GM23248 (cell line): ENCODE results near the gene PNMA8C. TPM values are rescaled to one million over a fixed set of nuclear protein-coding genes. Genes with fewer than 3 reads are reported as not detected.

Source experiments
- DNase-seq: peaks from one replicate; pipeline ENCODE4 v3.0.0-alpha.2; 2015
- H2AFZ ChIP-seq: fragments of 200-600 bp; sonication (generic); 2 replicates; pipeline ENCODE4 v1.6.1; 2016; ENCODE audit warnings: antibody characterized with exemption
- H3F3A ChIP-seq: fragments of 200-600 bp; sonication (generic); 2 replicates; pipeline ENCODE4 v1.6.1; 2016; ENCODE audit warnings: mild to moderate bottlenecking, antibody characterized with exemption, mixed run types; ENCODE audit not compliant: insufficient read depth
- H3K27ac ChIP-seq: fragments of 200-600 bp; sonication (generic); 2 replicates; pipeline ENCODE4 v1.5.1; 2016; ENCODE audit warnings: mild to moderate bottlenecking
- H3K27me3 ChIP-seq: fragments of 200-600 bp; sonication (generic); replicated peaks from 2 replicates; pipeline ENCODE4 v1.6.1; 2016; ENCODE audit warnings: mild to moderate bottlenecking; ENCODE audit not compliant: insufficient read depth
- H3K36me3 ChIP-seq: fragments of 200-600 bp; sonication (generic); 2 replicates; pipeline ENCODE4 v1.6.1; 2016; ENCODE audit warnings: low read depth, mild to moderate bottlenecking
- H3K4me1 ChIP-seq: fragments of 200-600 bp; sonication (generic); 2 replicates; pipeline ENCODE4 v1.6.1; 2016; ENCODE audit warnings: mild to moderate bottlenecking; ENCODE audit not compliant: insufficient read depth
- H3K4me2 ChIP-seq: fragments of 200-600 bp; sonication (generic); one replicate; pipeline ENCODE4 v1.6.1; 2016; ENCODE audit warnings: mild to moderate bottlenecking; ENCODE audit not compliant: unreplicated experiment
- H3K4me3 ChIP-seq: fragments of 200-600 bp; sonication (generic); 2 replicates; pipeline ENCODE4 v1.5.1; 2016; ENCODE audit warnings: mild to moderate bottlenecking
- H3K79me2 ChIP-seq: fragments of 200-600 bp; sonication (generic); 2 replicates; pipeline ENCODE4 v1.6.1; 2016; ENCODE audit warnings: mild to moderate bottlenecking; ENCODE audit not compliant: insufficient read depth
- H3K9ac ChIP-seq: fragments of 200-600 bp; sonication (generic); 2 replicates; pipeline ENCODE4 v1.6.1; 2016; ENCODE audit warnings: mild to moderate bottlenecking
- H3K9me2 ChIP-seq: fragments of 200-600 bp; sonication (generic); 2 replicates; pipeline ENCODE4 v1.6.1; 2016; ENCODE audit warnings: mixed run types, mild to moderate bottlenecking, moderate library complexity; ENCODE audit not compliant: insufficient read depth
- H3K9me3 ChIP-seq: fragments of 200-600 bp; sonication (generic); one replicate; pipeline ENCODE4 v1.6.1; 2017; ENCODE audit warnings: low read depth
- H4K20me1 ChIP-seq: fragments of 200-600 bp; sonication (generic); 2 replicates; pipeline ENCODE4 v1.6.0; 2016; ENCODE audit not compliant: insufficient read depth
- EZH2 ChIP-seq: fragments of 200-600 bp; sonication (generic); IDR thresholded peaks from 2 replicates; pipeline ENCODE4 v1.6.1; 2018; ENCODE audit warnings: antibody characterized with exemption, mild to moderate bottlenecking; ENCODE audit not compliant: insufficient read depth, poor library complexity, severe bottlenecking
- EZH2phosphoT487 ChIP-seq: fragments of 200-600 bp; sonication (generic); IDR thresholded peaks from 2 replicates; pipeline ENCODE4 v1.6.1; 2018; ENCODE audit warnings: antibody characterized with exemption, moderate library complexity, mild to moderate bottlenecking, low read depth; ENCODE audit not compliant: insufficient read depth
- WGBS, 2 experiments: methylation state at CpG; one replicate each; pipeline ENCODE4 v1.1.6; 2015 to 2017; ENCODE audit warnings: low lambda C conversion rate in 2 of 2, low coverage in 1 of 2; ENCODE audit errors: missing lambda C conversion rate in 2 of 2; 5-methylcytosine and 5-hydroxymethylcytosine counted together
- in situ Hi-C: fragments of 300-500 bp; cut with MboI; formaldehyde crosslinking; loops from 2 replicates; pipeline ENCODE4 v1.15.0; 2020
- polyA plus RNA-seq: library from polyadenylated mRNA; unstranded; fragments of >200 nt; fragmentation: Nextera tagmentation; extraction: Ambion mirVana; gene quantifications from 2 replicates; pipeline ENCODE4 v1.2.1, GENCODE V29; 2016
- total RNA-seq: library from RNA; depleted of rRNA; stranded (reverse); fragments of >200 nt; shearing (Covaris generic); gene quantifications from 2 replicates; pipeline ENCODE4 v1.2.3, GENCODE V29; 2014

PNMA8C gene
- total and polyA plus RNA-seq, 2 experiments from 2014 or later, result not detected

DNA sequence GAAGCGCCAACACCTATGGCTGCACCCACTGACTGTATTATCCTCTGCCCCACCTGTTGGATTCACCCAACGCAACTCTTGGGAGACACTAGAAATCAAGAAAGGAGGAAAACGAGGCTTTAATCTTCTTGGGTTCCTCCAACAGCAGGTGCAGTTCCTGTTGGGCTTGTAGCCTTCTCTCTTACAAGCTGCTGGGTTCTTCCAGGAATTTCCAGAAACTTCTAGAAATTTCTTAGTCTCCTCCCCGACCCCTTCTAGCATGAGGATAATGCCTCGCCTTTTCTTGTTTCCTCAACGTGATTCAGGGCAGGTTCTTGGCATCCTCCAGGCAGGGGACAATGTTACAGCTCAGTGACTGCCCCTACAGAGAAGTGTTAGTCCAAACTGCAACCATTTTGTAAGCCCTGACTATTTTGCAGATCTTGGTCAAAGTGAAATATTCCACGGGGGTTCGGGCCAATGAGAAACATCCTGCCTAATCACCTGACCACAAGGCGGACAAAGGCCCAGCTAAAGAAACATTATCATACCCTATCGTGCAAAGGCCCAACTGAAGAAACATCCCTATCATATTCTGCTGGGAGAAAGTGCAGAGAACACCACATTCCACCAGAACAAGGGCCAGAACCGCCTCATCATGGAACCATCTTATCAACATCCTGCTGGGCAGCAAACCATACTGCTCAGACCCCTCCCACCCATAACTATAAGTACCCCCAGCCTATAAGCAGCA lies 43.2 kb upstream of the PNMA8C start:
- DNase-seq, result no peak
- Histone ChIP-seq H3F3A (peaks cover 14% of the 10 kb centered on the region), H3K4me1 (peaks cover 23% of the 10 kb centered on the region), H3K4me2 (peak overlapping the region; percentile 81), H3K9me3 (no peaks in the 10 kb centered on the region), H3K36me3 (no peaks in the 10 kb centered on the region), H3K9ac (peak overlapping the region; percentile 37), H4K20me1 (no peaks in the 10 kb centered on the region), H3K79me2 (no peaks in the 10 kb centered on the region), H3K27me3 (no peaks in the 10 kb centered on the region), H2AFZ (peak overlapping the region; percentile 78), H3K9me2 (no peaks in the 10 kb centered on the region), H3K4me3 (peak overlapping the region; percentile 64), H3K27ac (0 out of 2 replicates have a peak overlapping the region, but pooled peaks have one; percentile 11)
- WGBS, 2 experiments, result 48 to 51% methylated on average over 11 of the region's 11 CpGs
- in situ Hi-C loops, result no loop called here
- TF ChIP-seq EZH2phosphoT487, result no peak
- TF ChIP-seq EZH2, result no peak

DNA sequence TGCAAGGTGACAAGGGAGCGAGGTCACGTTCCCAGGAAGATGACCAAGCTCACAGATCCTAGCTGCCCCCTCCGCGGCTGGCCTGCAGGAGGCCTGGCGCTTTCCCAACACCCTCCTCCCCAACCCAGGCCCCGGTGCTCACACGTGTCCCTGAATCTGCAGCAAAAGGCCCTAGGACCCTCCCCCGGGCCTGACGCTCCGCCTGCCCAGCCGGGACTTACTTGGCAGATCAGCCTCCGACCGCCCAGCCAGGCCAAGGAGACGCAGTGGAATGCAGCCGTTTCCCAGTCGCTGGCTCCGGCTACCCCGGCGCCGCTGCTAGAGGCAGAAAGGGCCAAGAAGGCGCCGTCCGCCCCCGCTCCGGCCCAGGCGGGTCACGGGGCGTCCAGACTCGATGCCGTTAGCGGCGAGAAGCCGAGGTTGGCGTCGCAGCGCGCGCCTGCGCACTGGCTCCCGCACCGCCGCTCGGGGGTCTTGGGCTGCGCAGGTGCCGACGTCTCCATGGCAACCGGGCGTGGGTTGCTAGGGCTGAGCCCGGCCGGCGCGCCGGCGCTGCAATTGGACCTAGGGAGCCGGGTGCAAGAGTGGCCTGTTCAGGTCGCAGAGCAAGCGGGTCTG lies 42.5 kb upstream of the PNMA8C start, which contains the start of gene PNMA8A:
PNMA8A (minus strand) TSS at position 448 of the 618 bp plus-strand sequence. CDS start 528 bp downstream, outside the sequence.
- in situ Hi-C loops, result no loop called here
- WGBS, 2 experiments, result 5 to 8% methylated on average over 42 to 54 of the region's 57 CpGs
- peak within 1 kb of the TSS; percentile 78 for H2AFZ ChIP-seq

DNA sequence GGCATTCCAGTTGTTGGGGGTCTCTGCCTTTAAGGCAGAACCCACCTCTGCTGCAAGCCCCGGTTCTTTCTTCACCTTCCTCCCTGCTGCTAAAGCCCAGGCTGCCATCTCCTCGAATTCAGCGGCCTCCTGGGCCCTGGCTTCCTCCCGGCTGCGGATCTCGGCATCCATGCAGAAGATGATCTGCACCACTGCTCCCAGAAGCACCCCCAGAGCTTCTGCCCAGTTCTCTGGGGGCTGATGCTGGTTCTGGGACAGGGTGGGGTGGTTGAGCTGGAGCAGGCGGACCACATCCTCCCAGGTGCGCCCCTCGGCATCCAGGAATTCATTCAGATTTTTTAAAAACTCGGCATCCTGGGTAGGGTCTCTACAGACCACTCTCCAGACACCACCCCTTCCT lies 41.6 kb upstream of the PNMA8C start:
- no peak for DNase-seq
- 93% methylated on average over 8 to 10 of the region's 10 CpGs for WGBS, 2 experiments
- in situ Hi-C loops, result no loop called here
- Histone ChIP-seq H3K4me2 (no peak overlapping the region), H4K20me1 (no peaks in the 10 kb centered on the region), H3F3A (peaks cover 21% of the 10 kb centered on the region), H3K36me3 (no peaks in the 10 kb centered on the region), H3K4me1 (peaks cover 17% of the 10 kb centered on the region), H2AFZ (no peak overlapping the region), H3K9me2 (no peaks in the 10 kb centered on the region), H3K9me3 (no peaks in the 10 kb centered on the region), H3K27me3 (no peaks in the 10 kb centered on the region), H3K9ac (no peak overlapping the region), H3K79me2 (no peaks in the 10 kb centered on the region), H3K4me3 (no peak overlapping the region), H3K27ac (no peak overlapping the region)
- no peak for TF ChIP-seq EZH2
- no peak for TF ChIP-seq EZH2phosphoT487

More for the DNA sequence above, 42.5 kb upstream of the PNMA8C start, which contains the start of gene PNMA8A:
- H3K9me2 ChIP-seq, result no peaks in the 10 kb centered on the region
- peak within 1 kb of the TSS; percentile 37 for H3K9ac ChIP-seq
- peaks cover 23% of the 10 kb centered on the region for H3K4me1 ChIP-seq
- DNase-seq, result peak; percentile 84
- H3K79me2 ChIP-seq, result no peaks in the 10 kb centered on the region
- peak within 1 kb of the TSS; percentile 64 for H3K4me3 ChIP-seq
- H3K4me2 ChIP-seq, result peak within 1 kb of the TSS; percentile 81
- peaks cover 21% of the 10 kb centered on the region for H3F3A ChIP-seq
- H3K27ac ChIP-seq, result peak within 1 kb of the TSS; percentile 11; the same call in 1 of the 2 replicates
- TF ChIP-seq EZH2phosphoT487 (no peak), EZH2 (no peak)
- no peaks in the 10 kb centered on the region for H3K27me3 ChIP-seq
- no peaks in the 10 kb centered on the region for H3K36me3 ChIP-seq
- H3K9me3 ChIP-seq, result no peaks in the 10 kb centered on the region
- H4K20me1 ChIP-seq, result no peaks in the 10 kb centered on the region

DNA sequence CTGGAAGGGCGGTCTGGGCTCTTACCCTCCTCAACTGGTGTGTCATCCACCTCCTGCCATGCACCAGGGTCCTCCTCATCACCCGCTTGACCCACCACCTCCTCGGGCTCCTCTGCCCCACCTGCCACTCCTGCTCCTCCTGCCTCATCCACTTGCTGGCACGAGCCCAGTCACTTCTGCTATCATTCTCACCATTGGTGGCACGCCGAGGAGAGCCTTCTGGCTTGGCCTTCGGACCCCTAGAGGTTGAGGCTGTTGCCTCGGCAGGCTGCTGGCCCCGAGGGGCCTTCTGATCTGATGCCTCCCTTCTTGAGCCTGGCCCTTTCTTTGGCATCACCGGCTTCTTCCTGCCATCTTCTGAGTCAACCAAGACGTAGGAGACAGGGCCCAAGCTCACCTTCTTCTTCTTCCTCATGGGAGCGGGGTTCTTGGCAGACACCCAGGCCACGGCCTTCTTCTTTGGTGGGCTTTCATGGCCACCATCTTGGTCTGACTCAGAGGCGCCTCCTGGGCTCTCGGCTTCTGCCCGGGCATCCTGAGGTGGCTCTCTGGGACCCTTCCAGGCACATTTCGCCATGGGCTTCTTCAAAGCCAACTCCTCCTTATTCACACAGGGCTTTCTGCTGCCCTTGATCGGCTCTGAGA lies 40.9 kb upstream of the PNMA8C start:
- peaks cover 17% of the 10 kb centered on the region for H3K4me1 ChIP-seq
- no peaks in the 10 kb centered on the region for H3K36me3 ChIP-seq
- WGBS, 2 experiments, result 97 to 98% methylated on average over 18 of the region's 18 CpGs
- DNase-seq, result no peak
- in situ Hi-C loops, result no loop called here
- no peak overlapping the region for H2AFZ ChIP-seq
- H3K9me3 ChIP-seq, result no peaks in the 10 kb centered on the region
- no peaks in the 10 kb centered on the region for H3K27me3 ChIP-seq
- H3K27ac ChIP-seq, result no peak overlapping the region
- TF ChIP-seq EZH2, result no peak
- no peak for TF ChIP-seq EZH2phosphoT487
- peaks cover 21% of the 10 kb centered on the region for H3F3A ChIP-seq
- no peak overlapping the region for H3K4me3 ChIP-seq
- H4K20me1 ChIP-seq, result no peaks in the 10 kb centered on the region
- no peaks in the 10 kb centered on the region for H3K79me2 ChIP-seq
- no peaks in the 10 kb centered on the region for H3K9me2 ChIP-seq
- no peak overlapping the region for H3K4me2 ChIP-seq
- H3K9ac ChIP-seq, result no peak overlapping the region
